A673 (cell line): ENCODE results near the gene ALOX15B. TPM values are rescaled to one million over a fixed set of nuclear protein-coding genes. Genes with fewer than 3 reads are reported as not detected.

Experiments
- BruUV-seq: library from RNA; stranded (reverse); fragments of 400-500 nt; replicated peaks from 2 replicates; lab custom pipeline; 2021; lab: Mats Ljungman, UMichigan
- CTCF ChIA-PET: fragments of 300-600 bp; sonication (Branson Sonifier 250); formaldehyde crosslinking; loops from one replicate; lab custom pipeline; 2022; ENCODE audit warnings: antibody characterized with exemption; lab: Charles Lee
- POLR2A ChIA-PET: fragments of 300-600 bp; sonication (Branson Sonifier 250); formaldehyde crosslinking; loops from one replicate; lab custom pipeline; 2022; ENCODE audit warnings: antibody characterized with exemption; ENCODE audit not compliant: low non-redundant PET; lab: Charles Lee
- DNase-seq: peaks from one replicate; pipeline ENCODE4 v3.0.0-alpha.2; 2015; ENCODE audit warnings: low spot score
- H3K27ac ChIP-seq: fragments of 200-600 bp; sonication (generic); 2 replicates; pipeline ENCODE4 v1.5.1; 2016; ENCODE audit warnings: mixed run types, low read depth, mild to moderate bottlenecking, mixed read lengths, antibody characterized with exemption, low read length; ENCODE audit not compliant: poor library complexity, severe bottlenecking
- H3K27me3 ChIP-seq: fragments of 200-600 bp; sonication (generic); replicated peaks from 2 replicates; pipeline ENCODE4 v1.6.1; 2017; ENCODE audit warnings: mixed run types, low read depth, mild to moderate bottlenecking, mixed read lengths, antibody characterized with exemption, low read length; ENCODE audit not compliant: insufficient read depth, poor library complexity
- H3K36me3 ChIP-seq: fragments of 200-600 bp; sonication (generic); 2 replicates; pipeline ENCODE4 v1.6.1; 2016; ENCODE audit warnings: mixed run types, mild to moderate bottlenecking, mixed read lengths, antibody characterized with exemption, low read length; ENCODE audit not compliant: insufficient read depth, poor library complexity, severe bottlenecking
- H3K4me1 ChIP-seq: fragments of 200-600 bp; sonication (generic); 2 replicates; pipeline ENCODE4 v1.6.1; 2017; ENCODE audit warnings: mixed run types, mild to moderate bottlenecking, mixed read lengths, antibody characterized with exemption, low read length; ENCODE audit not compliant: insufficient read depth, poor library complexity, severe bottlenecking
- H3K4me3 ChIP-seq: fragments of 200-600 bp; sonication (generic); 2 replicates; pipeline ENCODE4 v1.5.1; 2016; ENCODE audit warnings: low read depth, mixed run types, mild to moderate bottlenecking, mixed read lengths, low read length; ENCODE audit not compliant: poor library complexity, severe bottlenecking
- H3K9me3 ChIP-seq: fragments of 200-600 bp; sonication (generic); 2 replicates; pipeline ENCODE4 v1.6.1; 2016; ENCODE audit warnings: mixed run types, low read depth, mild to moderate bottlenecking, mixed read lengths, antibody characterized with exemption, low read length; ENCODE audit not compliant: poor library complexity, severe bottlenecking
- EZH2 ChIP-seq: fragments of 200-600 bp; sonication (generic); IDR thresholded peaks from 2 replicates; pipeline ENCODE4 v1.6.1; 2017; ENCODE audit warnings: borderline replicate concordance, low read depth, mild to moderate bottlenecking, mixed read lengths, antibody characterized with exemption, low read length; ENCODE audit not compliant: poor library complexity, severe bottlenecking
- intact Hi-C: fragments of 100-400 bp; cut with micrococcal nuclease; formaldehyde crosslinking; loops from one replicate; pipeline ENCODE4 v1.10.0; 2022; ENCODE audit not compliant: unreplicated experiment
- total RNA-seq: library from RNA; stranded (reverse); gene quantifications from 2 replicates; pipeline ENCODE4 v1.2.3, GENCODE V29; 2021
- TF ChIP-seq, protein P1 (sequence below): fragments of 300-800, 200-600 bp; sonication (generic); conservative IDR thresholded peaks from 2 replicates; pipeline ENCODE4 v1.5.1; 2017; ENCODE audit warnings: low read depth, mild to moderate bottlenecking, antibody characterized with exemption, low read length, moderate library complexity, mixed read lengths

ALOX15B gene
- total RNA-seq, 1 experiment from 2014 or later = 0.30 TPM

DNA sequence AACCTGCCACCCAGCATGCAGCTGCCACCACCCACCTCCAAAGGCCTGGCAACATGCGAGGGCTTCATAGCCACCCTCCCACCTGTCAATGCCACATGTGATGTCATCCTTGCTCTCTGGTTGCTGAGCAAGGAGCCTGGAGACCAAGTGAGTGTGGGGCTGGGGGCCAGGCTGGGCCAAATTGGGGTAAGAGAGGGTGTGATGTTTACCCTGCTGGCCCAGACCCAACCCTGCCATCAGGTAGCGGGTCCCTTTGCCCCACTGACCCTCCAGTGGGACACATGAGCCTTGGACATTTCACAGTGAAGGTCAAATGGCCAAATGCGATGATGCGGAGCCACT lies 8.9 kb downstream of the ALOX15B start:
- Histone ChIP-seq H3K4me3 (no peak overlapping the region), H3K27me3 (no peaks in the 10 kb centered on the region), H3K36me3 (no peaks in the 10 kb centered on the region), H3K27ac (no peak overlapping the region), H3K9me3 (no peaks in the 10 kb centered on the region), H3K4me1 (no peaks in the 10 kb centered on the region)
- TF ChIP-seq, protein P1, sequence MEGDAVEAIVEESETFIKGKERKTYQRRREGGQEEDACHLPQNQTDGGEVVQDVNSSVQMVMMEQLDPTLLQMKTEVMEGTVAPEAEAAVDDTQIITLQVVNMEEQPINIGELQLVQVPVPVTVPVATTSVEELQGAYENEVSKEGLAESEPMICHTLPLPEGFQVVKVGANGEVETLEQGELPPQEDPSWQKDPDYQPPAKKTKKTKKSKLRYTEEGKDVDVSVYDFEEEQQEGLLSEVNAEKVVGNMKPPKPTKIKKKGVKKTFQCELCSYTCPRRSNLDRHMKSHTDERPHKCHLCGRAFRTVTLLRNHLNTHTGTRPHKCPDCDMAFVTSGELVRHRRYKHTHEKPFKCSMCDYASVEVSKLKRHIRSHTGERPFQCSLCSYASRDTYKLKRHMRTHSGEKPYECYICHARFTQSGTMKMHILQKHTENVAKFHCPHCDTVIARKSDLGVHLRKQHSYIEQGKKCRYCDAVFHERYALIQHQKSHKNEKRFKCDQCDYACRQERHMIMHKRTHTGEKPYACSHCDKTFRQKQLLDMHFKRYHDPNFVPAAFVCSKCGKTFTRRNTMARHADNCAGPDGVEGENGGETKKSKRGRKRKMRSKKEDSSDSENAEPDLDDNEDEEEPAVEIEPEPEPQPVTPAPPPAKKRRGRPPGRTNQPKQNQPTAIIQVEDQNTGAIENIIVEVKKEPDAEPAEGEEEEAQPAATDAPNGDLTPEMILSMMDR = no peak
- TF ChIP-seq EZH2 = no peak
- DNase-seq = no peak
- intact Hi-C loops = loop anchor here (10.0 kb wide), 1 partner anchor 223 kb away; no protein-coding TSS in a partner anchor
- ChIA-PET CTCF (no interaction called here), POLR2A (interaction anchor here (0.5 kb wide), 1 partner anchor 235 kb away, joined by 6 read pairs; no protein-coding TSS in a partner anchor)
- BruUV-seq = no TSS peak

DNA sequence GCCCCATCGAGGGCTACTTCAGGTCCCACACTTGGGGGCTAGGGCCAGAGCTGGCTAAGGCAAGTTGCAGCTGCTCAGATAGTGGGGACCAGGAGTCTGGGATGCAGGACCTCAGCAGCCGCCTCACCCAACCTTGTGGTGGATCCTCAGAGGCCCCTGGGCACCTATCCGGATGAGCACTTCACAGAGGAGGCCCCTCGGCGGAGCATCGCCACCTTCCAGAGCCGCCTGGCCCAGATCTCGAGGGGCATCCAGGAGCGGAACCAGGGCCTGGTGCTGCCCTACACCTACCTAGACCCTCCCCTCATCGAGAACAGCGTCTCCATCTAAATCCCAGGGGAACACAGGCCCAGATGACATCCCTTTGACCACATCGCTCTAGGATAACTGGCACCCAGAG lies 9.4 kb downstream of the ALOX15B start:
- CTCF ChIA-PET = no interaction called here

DNA sequence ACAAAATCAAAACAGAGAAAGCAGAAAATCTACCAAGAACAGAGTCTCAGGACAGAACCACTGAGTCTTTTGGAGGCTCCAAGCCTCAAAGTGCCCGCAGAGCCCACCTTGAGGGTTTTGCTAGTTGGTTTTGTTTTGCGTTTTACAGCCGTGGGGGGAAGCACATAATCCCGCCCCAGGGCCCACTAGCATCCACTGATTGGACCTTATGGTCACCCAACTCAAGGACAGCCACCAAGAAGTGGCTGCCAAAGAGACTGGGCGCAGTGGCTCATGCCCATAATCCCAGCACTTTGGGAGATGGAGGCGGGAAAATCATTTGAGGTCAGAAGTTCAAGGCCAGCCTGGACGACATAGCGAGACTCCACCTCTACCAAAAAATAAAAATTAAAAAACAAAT lies 9.9 kb downstream of the ALOX15B start:
- POLR2A ChIA-PET = no interaction called here
- no peak for DNase-seq
- CTCF ChIA-PET = no interaction called here
- no peak overlapping the region for H3K27ac ChIP-seq
- intact Hi-C loops = loop anchor here (10.0 kb wide), 1 partner anchor 224 kb away; no protein-coding TSS in a partner anchor
- no peaks in the 10 kb centered on the region for H3K27me3 ChIP-seq
- H3K4me3 ChIP-seq = no peak overlapping the region
- no peaks in the 10 kb centered on the region for H3K9me3 ChIP-seq
- no TSS peak for BruUV-seq
- no peak for TF ChIP-seq EZH2
- TF ChIP-seq, protein P1 = no peak
- no peaks in the 10 kb centered on the region for H3K4me1 ChIP-seq
- H3K36me3 ChIP-seq = no peaks in the 10 kb centered on the region

More for the DNA sequence above, 9.4 kb downstream of the ALOX15B start:
- Histone ChIP-seq H3K27ac (no peak overlapping the region), H3K27me3 (no peaks in the 10 kb centered on the region), H3K4me3 (no peak overlapping the region), H3K4me1 (no peaks in the 10 kb centered on the region), H3K36me3 (no peaks in the 10 kb centered on the region), H3K9me3 (no peaks in the 10 kb centered on the region)
- intact Hi-C loops = loop anchor here (10.0 kb wide), 1 partner anchor 223 kb away; no protein-coding TSS in a partner anchor
- no TSS peak for BruUV-seq
- POLR2A ChIA-PET = no interaction called here
- no peak for DNase-seq
- no peak for TF ChIP-seq EZH2
- TF ChIP-seq, protein P1 = no peak
